HG03521 (cell line): ENCODE results near the gene C9.
"Not testable (repeated sequence)": the region's sequence is repeated elsewhere in the genome, so short reads cannot be mapped to it uniquely, and the experiment has no call there.

Experiments
- ATAC-seq: cut with Tn5 transposase; IDR thresholded peaks from one replicate; pipeline ENCODE4 v1.9.1; 2021; ENCODE audit warnings: mild to moderate bottlenecking, moderate library complexity; ENCODE audit not compliant: unreplicated experiment

Gene C9

GRCh38 chr5:39364367-39364766 lies at the start of gene C9:
C9 (minus strand) TSS chr5:39364495; CDS start chr5:39364464, 31 bp downstream.
- ATAC-seq, result no peak

GRCh38 chr5:39413771-39414170 lies 49.5 kb upstream of the C9 start:
- no peak for ATAC-seq

DNA sequence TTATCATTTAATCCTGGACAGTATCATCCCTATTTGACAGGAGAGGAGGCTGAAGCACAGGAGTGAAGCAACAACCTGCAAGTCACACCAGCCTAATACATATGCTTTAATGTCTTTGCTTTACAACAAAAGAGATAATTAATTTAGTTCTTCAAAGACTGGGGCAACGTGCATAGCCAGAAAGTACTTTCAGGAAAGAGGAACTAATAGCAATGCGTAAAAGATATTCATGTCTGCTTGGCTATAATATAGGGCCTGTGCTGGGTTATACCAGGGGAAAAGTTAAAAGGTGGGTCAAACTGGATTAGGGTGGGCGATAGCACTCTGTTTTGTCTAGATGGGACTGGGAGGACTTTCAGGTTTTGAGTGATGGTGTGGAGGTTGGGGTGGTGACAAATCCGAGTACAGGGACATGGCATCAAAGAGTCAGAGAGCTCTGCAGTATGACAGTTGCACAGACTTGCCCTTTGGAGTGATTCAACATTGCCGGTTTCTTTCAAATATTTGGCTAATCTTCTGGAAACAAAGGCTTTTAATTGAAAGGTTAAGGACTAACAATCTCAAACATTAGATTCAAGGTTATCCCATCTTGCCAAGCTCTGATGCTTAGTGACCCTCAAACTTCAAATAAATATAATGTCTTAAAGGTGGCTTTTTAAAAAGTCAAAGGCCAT lies 48.6 kb upstream of the C9 start:
- ATAC-seq, result no peak

DNA sequence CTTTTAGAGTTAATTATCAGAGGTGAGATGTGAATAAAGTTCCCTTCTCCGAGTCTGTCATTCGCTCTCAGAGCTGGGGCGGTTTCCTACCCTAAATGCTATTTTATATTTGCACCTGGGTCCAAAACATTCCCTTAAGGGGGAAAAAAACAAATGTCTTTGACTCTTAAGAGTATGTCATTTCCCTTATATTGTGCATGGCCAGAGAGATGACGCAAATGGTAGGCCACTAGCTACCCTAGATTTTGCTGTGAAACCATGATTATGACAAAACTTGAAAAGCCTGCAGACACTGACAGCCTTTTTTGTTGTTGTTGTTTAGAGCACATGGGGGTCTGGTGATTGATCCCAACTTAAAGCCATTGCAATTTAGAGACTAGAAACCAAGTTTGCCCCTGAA lies 47.7 kb upstream of the C9 start:
- no peak for ATAC-seq

- ATAC-seq, result no peak
These were observed 46.8 kb upstream of the C9 start for GRCh38 chr5:39411061-39411460.

- ATAC-seq, result no peak
These were observed 44.7 kb upstream of the C9 start for GRCh38 chr5:39409033-39409432.

GRCh38 chr5:39405083-39405843 lies 41.0 kb upstream of the C9 start:
- ATAC-seq, result no peak

- not testable (repeated sequence) for ATAC-seq
These were observed 39.5 kb upstream of the C9 start for GRCh38 chr5:39403761-39404160.

- not testable (repeated sequence) for ATAC-seq
These were observed 37.8 kb upstream of the C9 start for GRCh38 chr5:39402140-39402539.

GRCh38 chr5:39400713-39401578 lies 36.7 kb upstream of the C9 start:
- no peak for ATAC-seq

DNA sequence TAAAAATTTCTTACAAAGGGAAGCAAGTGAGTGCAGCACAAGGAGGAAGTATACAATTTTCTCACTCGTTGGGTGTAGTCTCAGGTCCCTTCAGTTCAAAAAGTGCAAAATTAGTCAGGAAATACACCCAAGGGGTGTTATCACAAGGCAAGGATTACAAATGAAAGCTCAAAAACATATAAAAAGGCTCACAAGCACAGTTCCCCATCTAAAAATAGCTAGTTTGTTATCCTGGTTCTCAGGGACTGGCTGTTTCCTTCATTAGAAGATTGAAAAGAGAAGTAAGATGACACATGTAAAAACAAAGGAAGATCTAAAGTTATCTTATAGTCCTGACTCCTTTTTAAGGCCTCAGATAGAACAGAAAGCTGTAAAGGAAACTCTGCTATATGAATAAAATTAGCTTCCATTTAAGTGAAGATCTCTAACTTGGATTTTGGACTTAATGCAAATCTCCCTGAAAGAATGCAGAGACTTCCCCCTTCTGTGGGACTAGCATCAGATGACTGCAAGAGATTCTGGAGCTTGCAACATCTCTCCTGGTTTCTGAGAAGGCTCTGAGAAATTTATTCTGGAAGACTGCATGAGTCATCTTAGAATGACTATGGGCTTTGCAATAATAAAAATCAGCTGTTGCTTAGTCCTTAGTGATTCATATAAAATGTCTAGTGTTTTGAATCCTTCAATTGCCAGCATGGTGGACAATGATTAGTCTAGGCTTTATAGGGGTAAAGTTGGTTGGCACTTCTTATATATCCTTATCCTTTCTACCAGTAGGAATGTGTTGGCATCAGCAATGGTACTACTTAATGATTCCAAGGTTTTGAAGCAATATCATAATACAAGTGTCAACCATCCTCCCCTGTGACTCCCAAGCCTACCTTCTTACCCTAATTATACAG lies 35.1 kb upstream of the C9 start:
- ATAC-seq, result no peak

GRCh38 chr5:39396843-39397242 lies 32.5 kb upstream of the C9 start:
- no peak for ATAC-seq

DNA sequence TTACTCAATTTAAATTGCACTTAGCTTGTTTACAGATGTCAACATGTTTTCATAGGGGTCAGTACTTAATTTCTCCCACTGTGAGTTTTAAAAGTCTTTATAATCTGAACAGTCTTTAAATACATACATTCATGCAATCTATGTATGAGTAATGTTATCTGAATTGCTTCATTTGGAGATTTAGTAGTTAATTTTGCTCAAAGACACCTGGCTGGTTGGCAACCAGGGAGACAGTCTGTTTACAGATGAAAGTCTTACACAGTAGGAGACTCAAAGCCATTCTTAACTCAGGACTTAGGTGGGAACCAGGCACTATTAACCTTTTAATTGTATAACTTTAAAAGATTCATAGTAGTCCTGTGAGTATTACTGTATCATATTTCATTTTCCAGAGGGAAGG lies 31.2 kb upstream of the C9 start:
- no peak for ATAC-seq

GRCh38 chr5:39394946-39395345 lies 30.7 kb upstream of the C9 start:
- no peak for ATAC-seq

DNA sequence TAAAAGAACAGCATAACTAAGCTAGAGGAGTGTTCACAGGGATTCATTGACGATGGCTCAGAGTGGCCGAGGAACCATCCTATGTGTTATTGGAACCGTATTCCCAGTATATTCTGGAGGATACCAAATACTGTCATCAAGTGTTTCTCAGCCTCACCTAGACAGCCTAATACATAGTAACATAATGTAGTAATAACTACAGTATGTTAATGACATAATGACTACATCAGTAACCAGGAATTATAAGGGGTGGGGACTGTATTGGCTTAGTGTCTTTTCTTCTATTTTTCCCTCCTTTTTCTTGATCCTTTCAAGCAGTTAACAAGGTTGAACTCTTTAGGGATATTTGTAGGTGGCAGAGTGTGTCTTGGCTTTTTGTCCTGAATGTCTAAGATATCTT lies 26.6 kb upstream of the C9 start:
- ATAC-seq, result no peak

DNA sequence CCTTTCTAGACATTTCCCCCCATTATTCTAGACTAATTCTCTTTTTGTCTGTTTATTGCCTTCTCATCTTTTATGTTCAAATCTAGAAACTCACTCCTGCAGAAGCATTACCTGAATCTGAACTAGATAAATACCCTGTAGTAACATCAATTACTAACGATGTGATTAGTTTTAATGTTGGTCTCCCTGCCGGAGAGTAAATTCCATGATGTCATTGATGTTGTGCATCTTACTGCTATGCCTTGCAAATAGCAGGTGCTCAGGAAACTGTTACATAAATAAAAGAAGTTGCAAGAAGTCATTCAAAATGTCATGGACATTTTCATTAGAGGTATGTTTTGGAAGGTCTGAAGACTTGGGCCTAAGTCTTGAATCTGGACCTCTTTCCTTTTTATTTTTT lies 23.0 kb upstream of the C9 start:
- ATAC-seq, result no peak

GRCh38 chr5:39384271-39384670 lies 20.0 kb upstream of the C9 start:
- ATAC-seq, result no peak

- no peak for ATAC-seq
These were observed 17.1 kb upstream of the C9 start for GRCh38 chr5:39381376-39381775.

DNA sequence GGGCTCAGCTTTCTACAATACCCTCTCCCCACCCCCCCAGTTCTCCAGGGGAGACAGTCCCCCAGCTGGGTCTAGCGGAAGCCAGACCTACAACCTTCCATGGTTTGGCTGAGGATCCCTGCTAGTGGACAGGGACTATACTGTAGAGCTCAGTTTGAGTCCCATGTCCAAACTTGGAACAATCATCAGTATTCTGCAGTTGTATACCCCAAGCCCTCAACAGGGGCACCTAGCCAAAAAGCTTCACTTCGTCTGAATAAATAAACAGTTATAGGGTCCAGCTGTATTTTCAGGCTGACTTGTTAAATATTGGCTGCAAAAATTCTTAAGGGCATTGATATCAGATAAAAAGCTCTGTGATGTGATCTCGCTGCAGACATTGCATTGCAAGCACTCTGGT lies 15.4 kb upstream of the C9 start:
- no peak for ATAC-seq

GRCh38 chr5:39377613-39378012 lies 13.3 kb upstream of the C9 start:
- ATAC-seq, result no peak

DNA sequence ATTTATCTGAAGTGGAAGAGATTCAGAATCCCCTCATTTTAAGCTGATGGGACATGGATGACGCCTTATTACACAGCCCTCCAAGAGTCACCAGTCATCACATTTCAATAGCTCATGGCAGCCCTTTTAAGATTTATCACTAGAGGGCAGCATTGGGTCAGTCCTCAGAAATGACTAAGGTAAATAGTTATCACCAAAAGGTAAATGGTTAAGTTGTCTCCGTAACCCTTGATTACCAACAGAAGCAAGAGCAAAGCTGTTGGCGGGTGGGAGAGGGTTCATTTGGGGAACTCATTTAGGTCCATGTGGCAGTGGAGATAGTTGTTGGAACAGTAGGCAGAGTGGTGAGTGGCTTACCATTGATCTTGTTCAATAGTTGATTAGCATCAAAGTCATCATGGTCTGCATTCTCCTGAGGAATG lies 12.0 kb upstream of the C9 start:
- ATAC-seq, result peak; percentile 65
